Mesenchymal stem cell (in vitro differentiated cells and primary cell): ENCODE measurements around the gene CD34.
"Not testable (repeated sequence)": the region's sequence is repeated elsewhere in the genome, so short reads cannot be mapped to it uniquely, and the experiment has no call there.

Experiments used
- DNase-seq: peaks from one replicate; pipeline ENCODE4 v3.0.0-alpha.2; 2013
- H2AFZ ChIP-seq: one replicate; pipeline ENCODE4 v1.6.1; 2013; ENCODE audit warnings: low read depth, mild to moderate bottlenecking, control low read depth, inconsistent platforms, low read length, moderate library complexity
- H2AK5ac ChIP-seq: 2 replicates; pipeline ENCODE4 v1.6.1; 2013; ENCODE audit warnings: low read length, moderate library complexity, mild to moderate bottlenecking, inconsistent platforms; ENCODE audit not compliant: severe bottlenecking
- H2BK120ac ChIP-seq: one replicate; pipeline ENCODE4 v1.6.1; 2013; ENCODE audit warnings: low read depth, mild to moderate bottlenecking, inconsistent platforms, low read length, moderate library complexity
- H2BK12ac ChIP-seq, 2 experiments: one replicate each; pipeline ENCODE4 v1.6.1; 2013; ENCODE audit warnings: inconsistent platforms in 2 of 2, low read length in 2 of 2, mild to moderate bottlenecking in 2 of 2, moderate library complexity in 2 of 2, control low read depth in 1 of 2
- H2BK15ac ChIP-seq: one replicate; pipeline ENCODE4 v1.6.1; 2013; ENCODE audit warnings: mild to moderate bottlenecking, low read depth, inconsistent platforms; ENCODE audit not compliant: poor library complexity, severe bottlenecking
- H2BK5ac ChIP-seq: 2 replicates; pipeline ENCODE4 v1.6.1; 2013; ENCODE audit warnings: low read depth, mild to moderate bottlenecking, low read length, control low read depth, inconsistent platforms; ENCODE audit not compliant: poor library complexity, severe bottlenecking
- H3K14ac ChIP-seq, 2 experiments: one replicate each; pipeline ENCODE4 v1.6.1; 2013; ENCODE audit warnings: inconsistent platforms in 2 of 2, low read length in 2 of 2, control low read depth in 1 of 2, mild to moderate bottlenecking in 1 of 2, moderate library complexity in 1 of 2
- H3K18ac ChIP-seq, 2 experiments: one replicate each; pipeline ENCODE4 v1.6.1; 2013; ENCODE audit warnings: inconsistent platforms in 2 of 2, low read length in 2 of 2, control low read depth in 1 of 2, low read depth in 1 of 2, mild to moderate bottlenecking in 1 of 2
- H3K23ac ChIP-seq, 2 experiments: one replicate each; pipeline ENCODE4 v1.6.1; 2013; ENCODE audit warnings: inconsistent platforms in 2 of 2, low read length in 2 of 2, mild to moderate bottlenecking in 2 of 2, moderate library complexity in 2 of 2, control low read depth in 1 of 2
- H3K27ac ChIP-seq: 2 replicates; pipeline ENCODE4 v1.5.1; 2013; ENCODE audit warnings: mild to moderate bottlenecking, moderate library complexity, low read length, control low read depth, inconsistent platforms; ENCODE audit not compliant: poor library complexity, severe bottlenecking
- H3K27me3 ChIP-seq, 2 experiments: 2 replicates each; pipeline versions ENCODE4 v1.6.1 to v1.7.0; 2013; ENCODE audit warnings: low read length in 2 of 2, mild to moderate bottlenecking in 2 of 2, moderate library complexity in 2 of 2, control low read depth in 1 of 2, inconsistent platforms in 1 of 2; ENCODE audit not compliant: control insufficient read depth in 1 of 2, insufficient read depth in 1 of 2
- H3K36me3 ChIP-seq, 2 experiments: 2 replicates each; pipeline versions ENCODE4 v1.6.1 to v1.7.0; 2013; ENCODE audit warnings: low read length in 2 of 2, control low read depth in 1 of 2, inconsistent platforms in 1 of 2, low read depth in 1 of 2, mild to moderate bottlenecking in 1 of 2; ENCODE audit not compliant: insufficient read depth in 2 of 2, control insufficient read depth in 1 of 2
- H3K4ac ChIP-seq, 2 experiments: one replicate each; pipeline ENCODE4 v1.6.1; 2013; ENCODE audit warnings: inconsistent platforms in 2 of 2, low read length in 2 of 2, mild to moderate bottlenecking in 2 of 2, moderate library complexity in 2 of 2, control low read depth in 1 of 2, low read depth in 1 of 2
- H3K4me1 ChIP-seq: 2 replicates; pipeline ENCODE4 v1.6.1; 2013; ENCODE audit warnings: low read depth, low read length, control low read depth; ENCODE audit not compliant: control insufficient read depth, insufficient read depth
- H3K4me2 ChIP-seq: 2 replicates; pipeline ENCODE4 v1.6.1; 2013; ENCODE audit warnings: low read length, mild to moderate bottlenecking, inconsistent platforms; ENCODE audit not compliant: poor library complexity, severe bottlenecking
- H3K4me3 ChIP-seq, 2 experiments: 2 replicates each; pipeline versions ENCODE4 v1.5.1 to v1.7.0; 2013; ENCODE audit warnings: low read length in 2 of 2, mild to moderate bottlenecking in 2 of 2, control low read depth in 1 of 2, low read depth in 1 of 2; ENCODE audit not compliant: insufficient read depth in 1 of 2
- H3K79me1 ChIP-seq: replicated peaks from 2 replicates; pipeline ENCODE4 v1.6.1; 2013; ENCODE audit warnings: mild to moderate bottlenecking, control low read depth, low read length, inconsistent platforms; ENCODE audit not compliant: poor library complexity, severe bottlenecking
- H3K9ac ChIP-seq: 2 replicates; pipeline ENCODE4 v1.7.0; 2013; ENCODE audit warnings: mild to moderate bottlenecking, low read length, moderate library complexity
- H3K9me3 ChIP-seq: 2 replicates; pipeline ENCODE4 v1.7.0; 2013; ENCODE audit warnings: mild to moderate bottlenecking, low read length; ENCODE audit not compliant: control insufficient read depth
- H4K8ac ChIP-seq: one replicate; pipeline ENCODE4 v1.6.1; 2013; ENCODE audit warnings: inconsistent platforms, mild to moderate bottlenecking, low read length, moderate library complexity
- H4K91ac ChIP-seq: one replicate; pipeline ENCODE4 v1.6.1; 2013; ENCODE audit warnings: mild to moderate bottlenecking, low read length, inconsistent platforms
- whole genome bisulfite sequencing: methylation state at CpG from one replicate; pipeline ENCODE4 v1.1.7; 2013; ENCODE audit warnings: mixed read lengths; 5-methylcytosine and 5-hydroxymethylcytosine counted together

Gene CD34

GRCh38 chr1:207948536-207949250, 37.8 kb upstream of the CD34 start:
- no peak overlapping the region for H2BK15ac ChIP-seq
- H3K4me2 ChIP-seq = no peak overlapping the region
- H3K4me3 ChIP-seq = no peak overlapping the region
- no peak overlapping the region for H3K18ac ChIP-seq
- no peaks in the 10 kb centered on the region for H3K36me3 ChIP-seq
- no peak overlapping the region for H3K27ac ChIP-seq
- H3K23ac ChIP-seq = no peak overlapping the region
- H3K9me3 ChIP-seq = no peaks in the 10 kb centered on the region
- H2BK120ac ChIP-seq = no peak overlapping the region
- no peak for DNase-seq
- H3K4ac ChIP-seq = no peak overlapping the region
- no peak overlapping the region for H3K14ac ChIP-seq
- no peak overlapping the region for H2AFZ ChIP-seq
- no peak overlapping the region for H2BK12ac ChIP-seq
- H3K4me1 ChIP-seq = no peaks in the 10 kb centered on the region
- H3K9ac ChIP-seq = peak overlapping the region; percentile 18
- H4K91ac ChIP-seq = no peak overlapping the region
- no CpG with 5 or more reads among the region's 3 CpGs for WGBS
- no peak overlapping the region for H2BK5ac ChIP-seq
- no peak overlapping the region for H4K8ac ChIP-seq
- no peaks in the 10 kb centered on the region for H3K79me1 ChIP-seq
- peaks cover 0 to 8% of the 10 kb centered on the region in 2 experiments for H3K27me3 ChIP-seq
- H2AK5ac ChIP-seq = no peak overlapping the region

GRCh38 chr1:207946756-207947155, 35.8 kb upstream of the CD34 start:
- Histone ChIP-seq H4K91ac (no peak overlapping the region), H3K4ac (no peak overlapping the region), H3K27ac (no peak overlapping the region), H4K8ac (no peak overlapping the region), H3K27me3 (peaks cover 0 to 5% of the 10 kb centered on the region in 2 experiments), H2AK5ac (no peak overlapping the region), H3K18ac (no peak overlapping the region), H3K4me2 (no peak overlapping the region), H3K36me3 (no peaks in the 10 kb centered on the region), H3K14ac (no peak overlapping the region), H2BK120ac (no peak overlapping the region), H2BK12ac (no peak overlapping the region), H2BK5ac (no peak overlapping the region), H3K4me1 (no peaks in the 10 kb centered on the region), H2AFZ (no peak overlapping the region), H3K79me1 (no peaks in the 10 kb centered on the region), H3K9me3 (no peaks in the 10 kb centered on the region), H2BK15ac (no peak overlapping the region), H3K4me3 (no peak overlapping the region), H3K9ac (no peak overlapping the region), H3K23ac (no peak overlapping the region)
- DNase-seq = no peak
- WGBS = no CpG with 5 or more reads among the region's 1 CpG

GRCh38 chr1:207944571-207944970, 33.6 kb upstream of the CD34 start:
- H3K18ac ChIP-seq = no peak overlapping the region
- H3K79me1 ChIP-seq = no peaks in the 10 kb centered on the region
- H3K36me3 ChIP-seq = no peaks in the 10 kb centered on the region
- H3K4me1 ChIP-seq = peaks cover 1% of the 10 kb centered on the region
- H2BK12ac ChIP-seq = no peak overlapping the region
- H3K14ac ChIP-seq = no peak overlapping the region
- WGBS = 85% methylated on average over 2 of the region's 3 CpGs
- H2BK15ac ChIP-seq = no peak overlapping the region
- H2BK120ac ChIP-seq = no peak overlapping the region
- no peak overlapping the region for H3K4ac ChIP-seq
- H2AK5ac ChIP-seq = no peak overlapping the region
- H2AFZ ChIP-seq = no peak overlapping the region
- H4K8ac ChIP-seq = no peak overlapping the region
- no peak for DNase-seq
- H3K27me3 ChIP-seq = no peaks in the 10 kb centered on the region
- no peak overlapping the region for H2BK5ac ChIP-seq
- H3K9ac ChIP-seq = no peak overlapping the region
- H3K9me3 ChIP-seq = no peaks in the 10 kb centered on the region
- H3K4me2 ChIP-seq = no peak overlapping the region
- no peak overlapping the region for H3K23ac ChIP-seq
- H3K4me3 ChIP-seq = no peak overlapping the region
- no peak overlapping the region for H3K27ac ChIP-seq
- no peak overlapping the region for H4K91ac ChIP-seq

- H3K36me3 ChIP-seq, H3K9me3 ChIP-seq, H3K4ac ChIP-seq, H2BK15ac ChIP-seq, H2BK120ac ChIP-seq, H3K18ac ChIP-seq, H3K14ac ChIP-seq, H3K4me1 ChIP-seq, H2AK5ac ChIP-seq, H3K23ac ChIP-seq, H4K91ac ChIP-seq, H3K27ac ChIP-seq, H2BK5ac ChIP-seq, H2AFZ ChIP-seq, H3K4me2 ChIP-seq, DNase-seq, H3K27me3 ChIP-seq, H4K8ac ChIP-seq, H2BK12ac ChIP-seq, H3K79me1 ChIP-seq: not testable (repeated sequence)
- Histone ChIP-seq H3K9ac (peak overlapping the region; percentile 93), H3K4me3 (peak overlapping the region in 1 of 2 experiments; percentile 61)
- 96% methylated on average over 14 of the region's 14 CpGs for WGBS
These were observed 31.4 kb upstream of the CD34 start for GRCh38 chr1:207942337-207942741.
